ENCODE results near the gene ARHGDIG. TPM values are rescaled to one million over a fixed set of nuclear protein-coding genes. Genes with fewer than 3 reads are reported as not detected.

Gene ARHGDIG
- total and polyA plus RNA-seq, 2 of the 4 experiments (the other 2 are of a cell fraction) = 0.24 to 0.36 TPM

DNA sequence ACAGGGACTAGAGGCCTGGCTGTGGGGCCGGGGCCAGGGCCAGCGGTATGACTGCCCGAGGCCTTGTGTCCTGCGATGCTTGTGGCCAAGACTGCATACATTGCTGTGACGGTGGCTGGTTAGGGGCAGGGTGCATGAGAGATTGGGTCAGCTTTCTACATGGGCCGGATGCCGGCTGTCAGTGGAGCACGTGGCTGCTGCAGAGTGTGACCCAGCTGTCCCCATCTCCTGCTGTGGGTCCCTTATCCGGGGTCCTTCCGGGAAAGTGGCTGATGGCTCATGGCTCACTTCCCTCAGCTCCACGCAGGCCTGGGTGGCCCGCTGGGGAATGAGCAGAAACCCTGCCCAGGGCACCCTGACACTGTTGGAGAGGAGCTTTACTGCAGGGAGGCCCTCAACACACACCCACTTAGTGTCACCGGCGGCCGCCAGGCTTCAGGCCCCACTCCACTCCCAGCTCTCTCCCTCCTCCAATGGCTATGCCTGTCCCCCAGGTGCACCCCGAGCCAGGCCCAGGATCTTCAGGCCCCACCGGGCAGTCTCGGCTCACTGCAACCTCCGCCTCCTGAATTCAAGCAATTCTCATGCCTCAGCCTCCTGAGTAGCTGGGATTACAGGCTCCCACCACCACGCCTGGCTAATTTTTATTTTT lies 3.8 kb upstream of the ARHGDIG start:
- DNase-seq = no peak
- Histone ChIP-seq H3K4me1 (ENCODE audit: control insufficient read depth, insufficient read depth, low read length) (peaks cover 3% of the 10 kb centered on the region; the same call in 1 of the 2 replicates), H3K27ac (ENCODE audit: insufficient read depth, low read length) (no peak overlapping the region), H3K9me3 (ENCODE audit: control insufficient read depth, insufficient read depth, low read length) (no peaks in the 10 kb centered on the region), H3K4me3 (ENCODE audit: insufficient read depth, low read depth, low read length) (no peak overlapping the region), H2AK5ac (ENCODE audit: low read depth, low read length) (no peak overlapping the region), H4K20me1 (ENCODE audit: insufficient read depth, low read length) (no peaks in the 10 kb centered on the region; the same call in 1 of the 2 replicates), H2BK120ac (ENCODE audit: low read depth, low read length) (no peak overlapping the region), H3K23ac (ENCODE audit: low read depth, low read length) (no peak overlapping the region), H3K4me2 (ENCODE audit: low read depth, low read length) (no peak overlapping the region), H2AK9ac (replicated peaks; ENCODE audit: low read depth, low read length, poor library complexity) (peak overlapping the region; percentile 1), H4K5ac (ENCODE audit: low read depth, low read length) (no peak overlapping the region), H2BK5ac (ENCODE audit: low read depth, low read length, poor library complexity, severe bottlenecking) (no peak overlapping the region), H4K91ac (ENCODE audit: insufficient read depth, low read depth, low read length) (no peak overlapping the region), H3K27me3 (ENCODE audit: control insufficient read depth, insufficient read depth, low read length) (peaks cover 45% of the 10 kb centered on the region), H3K79me1 (ENCODE audit: low read depth in 1 of 2, low read length in 2 of 2) (no peaks in the 10 kb centered on the region), H2BK20ac (ENCODE audit: low read depth, low read length) (no peak overlapping the region), H2BK15ac (ENCODE audit: low read depth, low read length) (no peak overlapping the region), H3K9me1 (ENCODE audit: insufficient read depth, low read length) (no peaks in the 10 kb centered on the region), H3K14ac (replicated peaks; ENCODE audit: low read depth, low read length) (no peak overlapping the region), H3K18ac (ENCODE audit: low read depth, low read length) (no peak overlapping the region), H3K4ac (ENCODE audit: low read depth, low read length) (no peak overlapping the region), H3K56ac (ENCODE audit: extremely low read depth, insufficient read depth, low read length) (no peak overlapping the region), H4K8ac (ENCODE audit: low read depth in 2 of 2, low read length in 2 of 2) (no peak overlapping the region), H2AFZ (replicated peaks; ENCODE audit: low read length, poor library complexity) (peak overlapping the region; percentile 21), H3K36me3 (ENCODE audit: control insufficient read depth, insufficient read depth, low read length) (no peaks in the 10 kb centered on the region), H3K9ac (ENCODE audit: low read depth, low read length) (no peak overlapping the region)
- no TSS peak for BruUV-seq (replicated peaks)
- ChIA-PET POLR2A (ENCODE audit: unreplicated experiment) (no interaction called here), CTCF (no interaction called here)
- 63% methylated on average over 6 of the region's 20 CpGs; no CpG with 5 or more reads in 1 of the 2 experiments for WGBS, 2 experiments (ENCODE audit: extremely low coverage in 2 of 2, insufficient read length in 1 of 2)
- ATAC-seq (ENCODE audit: low read depth) = no peak
- TF ChIP-seq FOS (IDR thresholded peaks at IDR 0.05; ENCODE audit: low read depth, low read length) (no peak), CHD1 (IDR thresholded peaks at IDR 0.05; ENCODE audit: low read depth, low read length) (no peak), RFX5 (IDR thresholded peaks at IDR 0.05; ENCODE audit: low read depth, low read length) (no peak), CEBPB (IDR thresholded peaks at IDR 0.05; ENCODE audit: low read depth, low read length) (no peak), SMC3 (IDR thresholded peaks at IDR 0.05; ENCODE audit: low read depth, low read length) (no peak), NFE2L2 (IDR thresholded peaks at IDR 0.05; ENCODE audit: low read depth, low read length) (no peak), RCOR1 (IDR thresholded peaks at IDR 0.05; ENCODE audit: insufficient replicate concordance, low read length) (no peak), RAD21 (IDR thresholded peaks at IDR 0.05; ENCODE audit: low read length) (no peak), POLR2A (IDR thresholded peaks at IDR 0.05; ENCODE audit: low read depth, low read length) (no peak), MAFK (IDR thresholded peaks at IDR 0.05; ENCODE audit: low read depth, low read length) (no peak), BHLHE40 (IDR thresholded peaks at IDR 0.05; ENCODE audit: low read depth, low read length) (no peak), MAZ (IDR thresholded peaks at IDR 0.05; ENCODE audit: borderline replicate concordance, low read depth, low read length) (no peak), MXI1 (IDR thresholded peaks at IDR 0.05; ENCODE audit: borderline replicate concordance, low read depth, low read length) (no peak)
- TF ChIP-seq, protein P1, sequence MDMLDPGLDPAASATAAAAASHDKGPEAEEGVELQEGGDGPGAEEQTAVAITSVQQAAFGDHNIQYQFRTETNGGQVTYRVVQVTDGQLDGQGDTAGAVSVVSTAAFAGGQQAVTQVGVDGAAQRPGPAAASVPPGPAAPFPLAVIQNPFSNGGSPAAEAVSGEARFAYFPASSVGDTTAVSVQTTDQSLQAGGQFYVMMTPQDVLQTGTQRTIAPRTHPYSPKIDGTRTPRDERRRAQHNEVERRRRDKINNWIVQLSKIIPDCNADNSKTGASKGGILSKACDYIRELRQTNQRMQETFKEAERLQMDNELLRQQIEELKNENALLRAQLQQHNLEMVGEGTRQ (IDR thresholded peaks at IDR 0.05; ENCODE audit: low read depth, low read length) = no peak
- TF ChIP-seq, protein P2, sequence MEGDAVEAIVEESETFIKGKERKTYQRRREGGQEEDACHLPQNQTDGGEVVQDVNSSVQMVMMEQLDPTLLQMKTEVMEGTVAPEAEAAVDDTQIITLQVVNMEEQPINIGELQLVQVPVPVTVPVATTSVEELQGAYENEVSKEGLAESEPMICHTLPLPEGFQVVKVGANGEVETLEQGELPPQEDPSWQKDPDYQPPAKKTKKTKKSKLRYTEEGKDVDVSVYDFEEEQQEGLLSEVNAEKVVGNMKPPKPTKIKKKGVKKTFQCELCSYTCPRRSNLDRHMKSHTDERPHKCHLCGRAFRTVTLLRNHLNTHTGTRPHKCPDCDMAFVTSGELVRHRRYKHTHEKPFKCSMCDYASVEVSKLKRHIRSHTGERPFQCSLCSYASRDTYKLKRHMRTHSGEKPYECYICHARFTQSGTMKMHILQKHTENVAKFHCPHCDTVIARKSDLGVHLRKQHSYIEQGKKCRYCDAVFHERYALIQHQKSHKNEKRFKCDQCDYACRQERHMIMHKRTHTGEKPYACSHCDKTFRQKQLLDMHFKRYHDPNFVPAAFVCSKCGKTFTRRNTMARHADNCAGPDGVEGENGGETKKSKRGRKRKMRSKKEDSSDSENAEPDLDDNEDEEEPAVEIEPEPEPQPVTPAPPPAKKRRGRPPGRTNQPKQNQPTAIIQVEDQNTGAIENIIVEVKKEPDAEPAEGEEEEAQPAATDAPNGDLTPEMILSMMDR (conservative IDR thresholded peaks at IDR 0.05; ENCODE audit: low read depth, low read length) = no peak
- TF ChIP-seq, protein P3, sequence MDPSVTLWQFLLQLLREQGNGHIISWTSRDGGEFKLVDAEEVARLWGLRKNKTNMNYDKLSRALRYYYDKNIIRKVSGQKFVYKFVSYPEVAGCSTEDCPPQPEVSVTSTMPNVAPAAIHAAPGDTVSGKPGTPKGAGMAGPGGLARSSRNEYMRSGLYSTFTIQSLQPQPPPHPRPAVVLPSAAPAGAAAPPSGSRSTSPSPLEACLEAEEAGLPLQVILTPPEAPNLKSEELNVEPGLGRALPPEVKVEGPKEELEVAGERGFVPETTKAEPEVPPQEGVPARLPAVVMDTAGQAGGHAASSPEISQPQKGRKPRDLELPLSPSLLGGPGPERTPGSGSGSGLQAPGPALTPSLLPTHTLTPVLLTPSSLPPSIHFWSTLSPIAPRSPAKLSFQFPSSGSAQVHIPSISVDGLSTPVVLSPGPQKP (IDR thresholded peaks at IDR 0.05; ENCODE audit: borderline replicate concordance, low read depth, low read length) = no peak
- in situ Hi-C loops (cut with MboI; ENCODE audit: low sequenced_read_pairs) = no loop called here
- dilution Hi-C loops (cut with HindIII; ENCODE audit: low sequenced_read_pairs, unreplicated experiment) = no loop called here
- intact Hi-C loops (cut with micrococcal nuclease) = no loop called here
